Endothelial cell of umbilical vein (primary cell): ENCODE measurements around the gene KCNG3. TPM values are rescaled to one million over a fixed set of nuclear protein-coding genes. Genes with fewer than 3 reads are reported as not detected.

Source experiments
- BruUV-seq: library from RNA; stranded (reverse); fragments of 400-500 nt; replicated peaks from 2 replicates; lab custom pipeline; 2021; lab: Mats Ljungman, UMichigan
- CTCF ChIA-PET: fragments of 300-600, 350-600 bp; sonication (Branson Sonifier 250); formaldehyde crosslinking; loops from one replicate; lab custom pipeline; 2021; ENCODE audit warnings: antibody characterized with exemption, inconsistent platforms; lab: Charles Lee
- POLR2A ChIA-PET: fragments of 300-600, 350-600 bp; sonication (Branson Sonifier 250); formaldehyde crosslinking; loops from one replicate; lab custom pipeline; 2021; ENCODE audit warnings: antibody characterized with exemption, inconsistent platforms; lab: Charles Lee
- DNase-seq: peaks from one replicate; pipeline ENCODE4 v3.0.0-alpha.2; 2011; ENCODE audit warnings: low read depth, low spot score
- FAIRE-seq: peaks from 2 replicates; lab custom pipeline; 2011; peaks lifted over from hg19 to GRCh38; lab: Jason Lieb, UNC
- H2AFZ ChIP-seq: 2 replicates; pipeline ENCODE4 v1.6.0; 2012; ENCODE audit warnings: low read depth, low read length, control low read depth, inconsistent platforms
- H3K27ac ChIP-seq: 2 replicates; pipeline ENCODE4 v1.5.1; 2011; ENCODE audit warnings: low read depth, mild to moderate bottlenecking, control low read depth, low read length, moderate library complexity; ENCODE audit not compliant: insufficient read depth
- H3K27me3 ChIP-seq, 2 experiments: 2 replicates each; pipeline versions ENCODE4 v1.6.0 to v1.6.1; 2011; ENCODE audit warnings: low read length in 2 of 2, mixed read lengths in 1 of 2; ENCODE audit not compliant: control insufficient read depth in 2 of 2, insufficient read depth in 2 of 2
- H3K36me3 ChIP-seq, 2 experiments: 2 replicates in 1 of 2; 3 replicates in 1 of 2; pipeline ENCODE4 v1.5.1; 2011; ENCODE audit warnings: low read length in 2 of 2, mild to moderate bottlenecking in 1 of 2, moderate library complexity in 1 of 2; ENCODE audit not compliant: control insufficient read depth in 2 of 2, insufficient read depth in 2 of 2; ENCODE audit errors: extremely low read depth in 1 of 2
- H3K4me1 ChIP-seq: 3 replicates; pipeline ENCODE4 v1.5.1; 2011; ENCODE audit warnings: mild to moderate bottlenecking, low read length; ENCODE audit not compliant: control insufficient read depth, insufficient read depth; ENCODE audit errors: extremely low read depth
- H3K4me2 ChIP-seq: 2 replicates; pipeline ENCODE4 v1.6.1; 2011; ENCODE audit warnings: low read length, control low read depth, mixed read lengths; ENCODE audit not compliant: insufficient read depth
- H3K4me3 ChIP-seq, 3 experiments: fragments of 200-600 bp in 1 of 3; sonication (generic), shearing (Covaris generic) in 1 of 3; replicated peaks in 1 of 3; 2 replicates each; pipeline ENCODE4 v1.5.1; 2011 to 2016; ENCODE audit warnings: control low read depth in 3 of 3, low read length in 3 of 3, mild to moderate bottlenecking in 2 of 3, inconsistent platforms in 1 of 3, low read depth in 1 of 3, moderate library complexity in 1 of 3; ENCODE audit not compliant: insufficient read depth in 1 of 3
- H3K79me2 ChIP-seq: 2 replicates; pipeline ENCODE4 v1.6.0; 2012; ENCODE audit warnings: low read length, inconsistent platforms; ENCODE audit not compliant: control insufficient read depth, insufficient read depth
- H3K9ac ChIP-seq: replicated peaks from 2 replicates; pipeline ENCODE3; 2011; ENCODE audit warnings: low read length, control low read depth; ENCODE audit not compliant: insufficient read depth; ENCODE audit errors: extremely low read depth
- H3K9me1 ChIP-seq: replicated peaks from 3 replicates; pipeline ENCODE4 v1.6.0; 2011; ENCODE audit warnings: mild to moderate bottlenecking, low read length; ENCODE audit not compliant: control insufficient read depth, insufficient read depth; ENCODE audit errors: extremely low read depth
- H3K9me3 ChIP-seq: replicated peaks from 2 replicates; pipeline ENCODE4 v1.5.1; 2012; ENCODE audit warnings: low read length, inconsistent platforms; ENCODE audit not compliant: control insufficient read depth, insufficient read depth
- H4K20me1 ChIP-seq: replicated peaks from 2 replicates; pipeline ENCODE3; 2011; ENCODE audit warnings: mild to moderate bottlenecking, low read length; ENCODE audit not compliant: control insufficient read depth, insufficient read depth; ENCODE audit errors: extremely low read depth
- EZH2 ChIP-seq: IDR thresholded peaks from 2 replicates; pipeline ENCODE4 v1.6.1; 2012; ENCODE audit warnings: borderline replicate concordance, low read depth, mild to moderate bottlenecking, moderate library complexity, low read length, inconsistent platforms; ENCODE audit not compliant: severe bottlenecking
- FOS ChIP-seq: IDR thresholded peaks from 2 replicates; pipeline ENCODE4 v1.6.1; 2011; ENCODE audit warnings: mild to moderate bottlenecking, low read length, moderate library complexity, borderline replicate concordance; ENCODE audit not compliant: insufficient read depth
- GATA2 ChIP-seq: IDR thresholded peaks from 2 replicates; pipeline ENCODE4 v1.7.0; 2011; ENCODE audit warnings: low read depth, mild to moderate bottlenecking, moderate library complexity, mixed read lengths, low read length; ENCODE audit not compliant: insufficient read length, insufficient read depth
- JUN ChIP-seq: IDR thresholded peaks from 2 replicates; pipeline ENCODE4 v1.6.1; 2011; ENCODE audit warnings: borderline replicate concordance, low read depth; ENCODE audit not compliant: insufficient read length, insufficient read depth
- MYC ChIP-seq: IDR thresholded peaks from one replicate; pipeline ENCODE4 v1.6.1; 2011; ENCODE audit warnings: mild to moderate bottlenecking, low read depth, low read length
- POLR2A ChIP-seq: IDR thresholded peaks from 2 replicates; pipeline ENCODE4 v1.6.1; 2012; ENCODE audit warnings: low read depth, mild to moderate bottlenecking, control low read depth, low read length
- POLR2AphosphoS5 ChIP-seq: IDR thresholded peaks from 2 replicates; pipeline ENCODE4 v1.6.1; 2012; ENCODE audit warnings: low read depth, mild to moderate bottlenecking, control low read depth, low read length, moderate library complexity; ENCODE audit not compliant: insufficient read depth
- dilution Hi-C: fragments of 300-500 bp; cut with MboI; formaldehyde crosslinking; loops from one replicate; pipeline ENCODE4 v1.15.0; 2019; ENCODE audit warnings: low sequenced_read_pairs; ENCODE audit not compliant: extremely low pct_ligation_motif_present
- intact Hi-C: fragments of 100-400 bp; cut with micrococcal nuclease; formaldehyde crosslinking; loops from one replicate; pipeline ENCODE4 v1.10.0; 2022
- polyA plus RNA-seq, 4 experiments: library from polyadenylated mRNA; depleted of rRNA in 3 of 4; stranded (reverse) in 3 of 4; unstranded in 1 of 4; fragments of >200 nt; gene quantifications; 2 replicates each; pipeline versions ENCODE4 v1.2.1 to v1.2.3, GENCODE V29; 2011 to 2012; ENCODE audit warnings: missing spikeins in 1 of 4
- total RNA-seq: library from RNA; stranded (reverse); gene quantifications from 2 replicates; pipeline ENCODE4 v1.2.3, GENCODE V29; 2021
- TF ChIP-seq, protein P1 (sequence below): IDR thresholded peaks from 2 replicates; pipeline ENCODE4 v1.6.1; 2011; ENCODE audit not compliant: insufficient read depth, insufficient read length
- TF ChIP-seq, protein P2 (sequence below), 2 donors: IDR thresholded peaks; 1 replicate in 1 of 2; 2 replicates in 1 of 2; pipeline ENCODE4 v1.5.1; 2011; ENCODE audit warnings: low read length in 2 of 2, mild to moderate bottlenecking in 2 of 2, moderate library complexity in 2 of 2, control low read depth in 1 of 2, inconsistent platforms in 1 of 2, low read depth in 1 of 2; ENCODE audit not compliant: insufficient read depth in 1 of 2; ENCODE audit errors: extremely low read depth in 1 of 2

Gene KCNG3
- total and polyA plus RNA-seq, 2 donors (not counting 3 experiments of a cell fraction or from before 2014, with no cell fraction given), result 0.15 TPM; not detected in 1

DNA sequence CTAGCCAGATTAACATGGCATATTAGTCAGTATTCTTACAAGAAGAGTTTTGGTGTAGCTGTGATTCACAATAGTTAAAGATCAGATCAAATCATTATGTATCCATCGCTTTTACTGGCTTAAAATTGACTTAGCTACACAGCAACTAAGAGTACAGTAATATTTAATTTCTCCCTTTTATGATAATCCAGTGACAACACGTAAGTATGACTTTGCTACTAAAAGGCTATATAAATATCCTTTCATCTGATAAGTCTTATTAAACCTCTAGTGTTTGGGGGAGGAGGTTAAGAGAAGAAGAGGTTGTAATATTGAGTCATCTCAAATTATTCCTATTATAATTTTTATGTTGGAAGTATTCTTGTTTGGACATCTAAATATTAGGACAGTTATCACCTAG, 51.0 kb downstream of the KCNG3 start:
- Histone ChIP-seq H3K9me1 (no peaks in the 10 kb centered on the region), H3K9ac (no peak overlapping the region), H4K20me1 (no peaks in the 10 kb centered on the region), H3K36me3 (no peaks in the 10 kb centered on the region), H3K4me2 (no peak overlapping the region), H3K27ac (no peak overlapping the region), H3K79me2 (no peaks in the 10 kb centered on the region), H3K4me1 (no peaks in the 10 kb centered on the region), H3K27me3 (peaks cover 0 to 2% of the 10 kb centered on the region in 2 experiments), H3K9me3 (no peaks in the 10 kb centered on the region), H2AFZ (no peak overlapping the region), H3K4me3 (no peak overlapping the region)
- POLR2A ChIA-PET, result no interaction called here
- TF ChIP-seq FOS, result no peak
- no peak for TF ChIP-seq MYC
- no peak for TF ChIP-seq POLR2AphosphoS5
- TF ChIP-seq GATA2, result no peak
- TF ChIP-seq POLR2A, result no peak
- no peak for TF ChIP-seq JUN
- TF ChIP-seq, protein P1, sequence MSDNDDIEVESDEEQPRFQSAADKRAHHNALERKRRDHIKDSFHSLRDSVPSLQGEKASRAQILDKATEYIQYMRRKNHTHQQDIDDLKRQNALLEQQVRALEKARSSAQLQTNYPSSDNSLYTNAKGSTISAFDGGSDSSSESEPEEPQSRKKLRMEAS, result no peak
- TF ChIP-seq, protein P2, sequence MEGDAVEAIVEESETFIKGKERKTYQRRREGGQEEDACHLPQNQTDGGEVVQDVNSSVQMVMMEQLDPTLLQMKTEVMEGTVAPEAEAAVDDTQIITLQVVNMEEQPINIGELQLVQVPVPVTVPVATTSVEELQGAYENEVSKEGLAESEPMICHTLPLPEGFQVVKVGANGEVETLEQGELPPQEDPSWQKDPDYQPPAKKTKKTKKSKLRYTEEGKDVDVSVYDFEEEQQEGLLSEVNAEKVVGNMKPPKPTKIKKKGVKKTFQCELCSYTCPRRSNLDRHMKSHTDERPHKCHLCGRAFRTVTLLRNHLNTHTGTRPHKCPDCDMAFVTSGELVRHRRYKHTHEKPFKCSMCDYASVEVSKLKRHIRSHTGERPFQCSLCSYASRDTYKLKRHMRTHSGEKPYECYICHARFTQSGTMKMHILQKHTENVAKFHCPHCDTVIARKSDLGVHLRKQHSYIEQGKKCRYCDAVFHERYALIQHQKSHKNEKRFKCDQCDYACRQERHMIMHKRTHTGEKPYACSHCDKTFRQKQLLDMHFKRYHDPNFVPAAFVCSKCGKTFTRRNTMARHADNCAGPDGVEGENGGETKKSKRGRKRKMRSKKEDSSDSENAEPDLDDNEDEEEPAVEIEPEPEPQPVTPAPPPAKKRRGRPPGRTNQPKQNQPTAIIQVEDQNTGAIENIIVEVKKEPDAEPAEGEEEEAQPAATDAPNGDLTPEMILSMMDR (IDR thresholded peaks at IDR 0.05; ENCODE audit: extremely low read depth in 1 of 2, insufficient read depth in 1 of 2, low read depth in 1 of 2, low read length in 2 of 2), result no peak
- no peak for TF ChIP-seq EZH2
- FAIRE-seq (no peak), DNase-seq (no peak)
- BruUV-seq, result no TSS peak
- intact Hi-C loops (no loop called here), dilution Hi-C loops (no loop called here)
- CTCF ChIA-PET, result no interaction called here
